IMR-90 (cell line): ENCODE results near the gene TAGAP. TPM values are rescaled to one million over a fixed set of nuclear protein-coding genes. Genes with fewer than 3 reads are reported as not detected.

Experiments used
- ATAC-seq: fragments of 200-7000 bp; cut with Tn5 transposase; 2 replicates; pipeline ENCODE4 v1.9.1; 2020; ENCODE audit warnings: low read depth, mild to moderate bottlenecking, moderate library complexity
- BruUV-seq: library from RNA; stranded (reverse); fragments of 400-500 nt; replicated peaks from 2 replicates; lab custom pipeline; 2021; lab: Mats Ljungman, UMichigan
- CTCF ChIA-PET: fragments of 300-600 bp; formaldehyde crosslinking; extraction: SDS; loops from one replicate; lab custom pipeline; 2021; ENCODE audit warnings: antibody characterized with exemption; lab: Yijun Ruan, JAX
- POLR2A ChIA-PET: fragments of 300-600 bp; sonication (Branson Sonifier 250); formaldehyde crosslinking; loops from one replicate; lab custom pipeline; 2022; ENCODE audit warnings: antibody characterized with exemption; ENCODE audit not compliant: unreplicated experiment; lab: Charles Lee
- DNase-seq: peaks from one replicate; pipeline ENCODE4 v3.0.0; 2013
- H2AFZ ChIP-seq: replicated peaks from 2 replicates; pipeline ENCODE3; 2013; ENCODE audit warnings: low read length, mild to moderate bottlenecking; ENCODE audit not compliant: poor library complexity
- H2AK5ac ChIP-seq: 2 replicates; pipeline ENCODE4 v1.6.1; 2013; ENCODE audit warnings: low read depth, low read length, inconsistent platforms
- H2AK9ac ChIP-seq: replicated peaks from 2 replicates; pipeline ENCODE3; 2013; ENCODE audit warnings: mild to moderate bottlenecking, low read depth, low read length, moderate library complexity; ENCODE audit not compliant: poor library complexity
- H2BK120ac ChIP-seq: 2 replicates; pipeline ENCODE4 v1.6.1; 2013; ENCODE audit warnings: low read depth, low read length, inconsistent platforms
- H2BK15ac ChIP-seq: 3 replicates; pipeline ENCODE4 v1.6.1; 2013; ENCODE audit warnings: low read depth, low read length, inconsistent platforms
- H2BK20ac ChIP-seq: 2 replicates; pipeline ENCODE4 v1.6.1; 2013; ENCODE audit warnings: low read depth, mild to moderate bottlenecking, inconsistent platforms, low read length, moderate library complexity
- H2BK5ac ChIP-seq: 2 replicates; pipeline ENCODE4 v1.6.1; 2013; ENCODE audit warnings: mild to moderate bottlenecking, low read depth, low read length, inconsistent platforms; ENCODE audit not compliant: poor library complexity, severe bottlenecking
- H3K14ac ChIP-seq: replicated peaks from 2 replicates; pipeline ENCODE4 v1.6.1; 2013; ENCODE audit warnings: low read depth, low read length, inconsistent platforms
- H3K18ac ChIP-seq: 2 replicates; pipeline ENCODE4 v1.6.1; 2013; ENCODE audit warnings: low read depth, low read length, control low read depth
- H3K23ac ChIP-seq: 2 replicates; pipeline ENCODE4 v1.6.1; 2013; ENCODE audit warnings: low read depth, low read length, inconsistent platforms
- H3K27ac ChIP-seq: 2 replicates; pipeline ENCODE4 v1.5.1; 2013; ENCODE audit warnings: mild to moderate bottlenecking, control low read depth, low read length; ENCODE audit not compliant: insufficient read depth
- H3K27me3 ChIP-seq: 2 replicates; pipeline ENCODE4 v1.6.1; 2013; ENCODE audit warnings: low read length; ENCODE audit not compliant: control insufficient read depth, insufficient read depth
- H3K36me3 ChIP-seq: 2 replicates; pipeline ENCODE4 v1.6.1; 2013; ENCODE audit warnings: low read length, mixed read lengths; ENCODE audit not compliant: control insufficient read depth, insufficient read depth
- H3K4ac ChIP-seq: 2 replicates; pipeline ENCODE4 v1.6.1; 2013; ENCODE audit warnings: low read depth, low read length, inconsistent platforms
- H3K4me1 ChIP-seq: 2 replicates; pipeline ENCODE4 v1.6.1; 2013; ENCODE audit warnings: low read length, mixed read lengths; ENCODE audit not compliant: control insufficient read depth, insufficient read depth
- H3K4me2 ChIP-seq: 2 replicates; pipeline ENCODE4 v1.6.1; 2013; ENCODE audit warnings: low read depth, mild to moderate bottlenecking, control low read depth, low read length, moderate library complexity
- H3K4me3 ChIP-seq: 2 replicates; pipeline ENCODE4 v1.5.1; 2013; ENCODE audit warnings: low read depth, mild to moderate bottlenecking, control low read depth, low read length, moderate library complexity; ENCODE audit not compliant: insufficient read depth
- H3K56ac ChIP-seq: 2 replicates; pipeline ENCODE4 v1.6.1; 2013; ENCODE audit warnings: low read length, inconsistent platforms; ENCODE audit not compliant: insufficient read depth; ENCODE audit errors: extremely low read depth
- H3K79me1 ChIP-seq, 2 experiments: 2 replicates each; pipeline ENCODE4 v1.6.1; 2013; ENCODE audit warnings: low read length in 2 of 2, inconsistent platforms in 1 of 2, low read depth in 1 of 2
- H3K9ac ChIP-seq: 2 replicates; pipeline ENCODE4 v1.6.1; 2013; ENCODE audit warnings: low read depth, low read length, control low read depth
- H3K9me1 ChIP-seq: 2 replicates; pipeline ENCODE4 v1.6.1; 2013; ENCODE audit warnings: low read length, inconsistent platforms; ENCODE audit not compliant: insufficient read depth
- H3K9me3 ChIP-seq: 2 replicates; pipeline ENCODE4 v1.6.1; 2013; ENCODE audit warnings: low read length; ENCODE audit not compliant: control insufficient read depth, insufficient read depth
- H4K20me1 ChIP-seq: 2 replicates; pipeline ENCODE4 v1.6.1; 2013; ENCODE audit warnings: low read length, inconsistent platforms; ENCODE audit not compliant: insufficient read depth
- H4K5ac ChIP-seq: 2 replicates; pipeline ENCODE4 v1.6.1; 2013; ENCODE audit warnings: mild to moderate bottlenecking, low read depth, low read length, control low read depth
- H4K8ac ChIP-seq, 2 experiments: 2 replicates each; pipeline ENCODE4 v1.6.1; 2013; ENCODE audit warnings: low read depth in 2 of 2, low read length in 2 of 2, control low read depth in 1 of 2, inconsistent platforms in 1 of 2
- H4K91ac ChIP-seq: 2 replicates; pipeline ENCODE4 v1.6.1; 2013; ENCODE audit warnings: low read depth, low read length, inconsistent platforms; ENCODE audit not compliant: insufficient read depth
- CEBPB ChIP-seq: IDR thresholded peaks from 2 replicates; pipeline ENCODE4 v1.6.1; 2012; ENCODE audit warnings: low read depth, low read length, improper control_type of control experiment
- CTCF ChIP-seq: conservative IDR thresholded peaks from 2 replicates; pipeline ENCODE4 v1.5.1; 2012; ENCODE audit warnings: mild to moderate bottlenecking, low read depth, low read length, improper control_type of control experiment
- FOS ChIP-seq: fragments of 150-350 bp; IDR thresholded peaks from 2 replicates; pipeline ENCODE4 v1.6.1; 2016; ENCODE audit warnings: low read depth, low read length
- MAFK ChIP-seq: IDR thresholded peaks from 2 replicates; pipeline ENCODE4 v1.6.1; 2012; ENCODE audit warnings: low read depth, low read length, improper control_type of control experiment
- MAZ ChIP-seq: IDR thresholded peaks from 2 replicates; pipeline ENCODE4 v1.6.1; 2012; ENCODE audit warnings: low read depth, mild to moderate bottlenecking, low read length, improper control_type of control experiment, moderate library complexity, borderline replicate concordance
- MXI1 ChIP-seq: IDR thresholded peaks from 2 replicates; pipeline ENCODE4 v1.6.1; 2012; ENCODE audit warnings: low read depth, mild to moderate bottlenecking, low read length, moderate library complexity, borderline replicate concordance
- NFE2L2 ChIP-seq: fragments of 150-350 bp; IDR thresholded peaks from 2 replicates; pipeline ENCODE4 v1.6.1; 2016; ENCODE audit warnings: low read depth, mild to moderate bottlenecking, low read length
- RAD21 ChIP-seq: IDR thresholded peaks from 2 replicates; pipeline ENCODE4 v1.6.1; 2012; ENCODE audit warnings: low read length, improper control_type of control experiment
- RCOR1 ChIP-seq: IDR thresholded peaks from 2 replicates; pipeline ENCODE4 v1.6.1; 2012; ENCODE audit warnings: mild to moderate bottlenecking, low read length, improper control_type of control experiment; ENCODE audit not compliant: insufficient replicate concordance
- RFX5 ChIP-seq: IDR thresholded peaks from 2 replicates; pipeline ENCODE4 v1.8.0; 2012; ENCODE audit warnings: low read depth, mild to moderate bottlenecking, low read length, moderate library complexity
- WGBS, 2 experiments: methylation state at CpG; one replicate each; pipeline versions ENCODE4 v1.1.5 to v1.1.7; 2013; ENCODE audit warnings: missing lambda C conversion rate in 2 of 2; ENCODE audit not compliant: insufficient read length in 1 of 2; ENCODE audit errors: extremely low coverage in 2 of 2; 5-methylcytosine and 5-hydroxymethylcytosine counted together
- dilution Hi-C: fragments of 300-500 bp; cut with HindIII; formaldehyde crosslinking; loops from one replicate; pipeline ENCODE4 v1.14.3; 2018; ENCODE audit warnings: low sequenced_read_pairs; ENCODE audit not compliant: unreplicated experiment
- in situ Hi-C: fragments of 300-500 bp; cut with MboI; formaldehyde crosslinking; loops from 3 replicates; pipeline ENCODE4 v1.14.3; 2019; ENCODE audit warnings: low sequenced_read_pairs, inconsistent platforms, mixed read lengths
- intact Hi-C: fragments of 100-400 bp; cut with micrococcal nuclease; formaldehyde crosslinking; loops from 2 replicates; pipeline ENCODE4 v1.10.0; 2022
- polyA plus RNA-seq, 3 experiments: library from polyadenylated mRNA; depleted of rRNA; stranded (reverse); fragments of >200 nt; gene quantifications; 2 replicates each; pipeline ENCODE4 v1.2.3, GENCODE V29; 2012; ENCODE audit warnings: low replicate concordance in 1 of 3
- total RNA-seq: library from RNA; depleted of rRNA; stranded (reverse); fragments of >200 nt; gene quantifications from 2 replicates; pipeline ENCODE4 v1.2.3, GENCODE V29; 2012
- TF ChIP-seq, protein P1 (sequence below): fragments of 150-350 bp; IDR thresholded peaks from 2 replicates; pipeline ENCODE4 v1.6.1; 2016; ENCODE audit warnings: low read depth, mild to moderate bottlenecking, low read length, moderate library complexity, borderline replicate concordance

TAGAP gene
- total and polyA plus RNA-seq, 2 of the 4 experiments (the other 2 are of a cell fraction) = not detected

DNA sequence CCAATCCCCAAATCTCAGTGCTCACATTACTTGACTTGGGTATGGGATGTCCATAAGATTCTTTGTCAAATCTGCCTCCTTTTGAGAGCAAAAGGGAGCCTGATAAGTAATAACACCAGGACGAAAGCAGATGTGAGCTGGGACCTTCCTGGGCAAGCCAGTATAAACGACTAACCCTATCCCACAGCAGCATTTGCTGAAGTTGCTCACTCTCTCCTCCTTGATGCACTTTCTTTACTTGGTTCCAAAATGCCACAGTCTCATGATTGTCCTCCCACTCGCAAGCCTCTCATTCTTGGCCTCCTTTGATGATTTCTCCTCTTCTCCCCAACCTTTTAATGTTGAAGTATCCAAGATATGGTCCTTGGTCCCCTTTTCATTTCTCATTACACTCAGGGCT, 44.7 kb upstream of the TAGAP start:
- no peak overlapping the region for H2BK15ac ChIP-seq
- H3K4ac ChIP-seq = no peak overlapping the region
- H3K9me1 ChIP-seq = no peaks in the 10 kb centered on the region
- no peaks in the 10 kb centered on the region for H4K20me1 ChIP-seq
- H3K27me3 ChIP-seq = peaks cover 12% of the 10 kb centered on the region
- H2AFZ ChIP-seq = no peak overlapping the region
- H3K18ac ChIP-seq = no peak overlapping the region
- H2AK5ac ChIP-seq = no peak overlapping the region
- H2BK120ac ChIP-seq = no peak overlapping the region
- ATAC-seq (no peak), DNase-seq (no peak)
- no peak overlapping the region for H3K27ac ChIP-seq
- H3K36me3 ChIP-seq = no peaks in the 10 kb centered on the region
- H3K4me2 ChIP-seq = no peak overlapping the region
- intact Hi-C loops (no loop called here), dilution Hi-C loops (no loop called here), in situ Hi-C loops (no loop called here)
- no peak overlapping the region for H4K91ac ChIP-seq
- WGBS, 2 experiments = no CpG with 5 or more reads among the region's 3 CpGs
- POLR2A ChIA-PET = no interaction called here
- H3K9me3 ChIP-seq = no peaks in the 10 kb centered on the region
- no peak overlapping the region for H3K56ac ChIP-seq
- H3K14ac ChIP-seq = no peak overlapping the region
- H3K4me3 ChIP-seq = no peak overlapping the region
- no TSS peak for BruUV-seq
- no peaks in the 10 kb centered on the region for H3K4me1 ChIP-seq
- no peak overlapping the region for H4K8ac ChIP-seq
- no peak overlapping the region for H4K5ac ChIP-seq
- TF ChIP-seq FOS (no peak), CEBPB (no peak), MXI1 (no peak), RAD21 (no peak), MAFK (no peak), RFX5 (no peak), MAZ (no peak), NFE2L2 (no peak), RCOR1 (no peak), CTCF (no peak)
- TF ChIP-seq, protein P1, sequence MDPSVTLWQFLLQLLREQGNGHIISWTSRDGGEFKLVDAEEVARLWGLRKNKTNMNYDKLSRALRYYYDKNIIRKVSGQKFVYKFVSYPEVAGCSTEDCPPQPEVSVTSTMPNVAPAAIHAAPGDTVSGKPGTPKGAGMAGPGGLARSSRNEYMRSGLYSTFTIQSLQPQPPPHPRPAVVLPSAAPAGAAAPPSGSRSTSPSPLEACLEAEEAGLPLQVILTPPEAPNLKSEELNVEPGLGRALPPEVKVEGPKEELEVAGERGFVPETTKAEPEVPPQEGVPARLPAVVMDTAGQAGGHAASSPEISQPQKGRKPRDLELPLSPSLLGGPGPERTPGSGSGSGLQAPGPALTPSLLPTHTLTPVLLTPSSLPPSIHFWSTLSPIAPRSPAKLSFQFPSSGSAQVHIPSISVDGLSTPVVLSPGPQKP = no peak
- no peak overlapping the region for H2BK20ac ChIP-seq
- H3K79me1 ChIP-seq = no peaks in the 10 kb centered on the region
- CTCF ChIA-PET = no interaction called here
- no peak overlapping the region for H2BK5ac ChIP-seq
- H2AK9ac ChIP-seq = no peak overlapping the region
- no peak overlapping the region for H3K9ac ChIP-seq
- H3K23ac ChIP-seq = no peak overlapping the region
